ENCODE results near the gene RGS3.
A peak's percentile ranks its signal among the peaks of the same experiment; 100 is the strongest.
"Not testable (repeated sequence)": the region's sequence is repeated elsewhere in the genome, so short reads cannot be mapped to it uniquely, and the experiment has no call there.

The RGS3 gene

DNA sequence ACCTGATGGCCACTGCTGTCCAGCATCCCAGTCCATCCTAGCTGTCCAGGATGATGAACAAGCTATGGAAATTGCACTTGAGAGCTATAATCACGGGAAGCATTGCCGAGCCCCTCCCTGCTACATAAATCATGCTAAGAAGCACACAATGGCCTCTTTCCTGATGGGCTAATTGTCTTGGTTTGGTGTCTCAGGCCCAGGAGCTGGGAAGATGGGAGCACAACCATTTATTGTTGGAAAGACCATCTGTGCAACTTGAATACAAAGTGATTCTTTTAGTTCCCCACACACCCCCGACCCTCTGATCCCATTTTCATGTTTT lies 80.4 kb downstream of the RGS3 start:
- Histone ChIP-seq H3K9me3 (ENCODE audit: low read length) (no peaks in the 10 kb centered on the region), H3K9ac (ENCODE audit: low read length) (no peak overlapping the region), H3K4me3 (ENCODE audit: low read depth in 1 of 2, low read length in 2 of 2) (no peak overlapping the region), H3K4me1 (ENCODE audit: insufficient read depth, low read length) (peaks cover 13% of the 10 kb centered on the region), H3K27ac (ENCODE audit: low read depth, low read length) (no peak overlapping the region), H3K27me3 (ENCODE audit: control insufficient read depth in 1 of 2, insufficient read depth in 2 of 2, low read length in 2 of 2) (no peaks in the 10 kb centered on the region), H3K36me3 (ENCODE audit: insufficient read depth, low read length) (no peaks in the 10 kb centered on the region)

DNA sequence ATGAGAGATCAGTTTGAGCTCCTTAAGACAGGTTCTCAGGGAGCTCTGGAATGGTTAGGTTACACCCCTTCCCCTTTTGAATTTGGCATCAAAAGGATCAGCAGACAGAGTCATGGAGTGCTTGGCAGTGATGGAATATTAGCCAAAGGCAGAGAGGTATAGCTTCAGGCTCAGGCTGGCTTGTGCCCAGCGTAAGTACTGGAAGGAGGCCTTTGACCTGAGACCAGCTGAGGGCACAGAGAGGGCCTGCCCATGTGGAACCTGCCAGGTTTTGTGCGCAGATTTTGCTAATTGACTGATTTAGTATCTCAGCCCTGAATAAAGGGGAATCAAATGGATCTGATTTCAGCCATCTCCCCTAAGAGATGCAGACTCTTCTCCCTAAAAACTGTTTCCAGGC lies 81.5 kb downstream of the RGS3 start:
- Histone ChIP-seq H3K36me3 (ENCODE audit: insufficient read depth, low read length) (no peaks in the 10 kb centered on the region), H3K27ac (ENCODE audit: low read depth, low read length) (no peak overlapping the region)

DNA sequence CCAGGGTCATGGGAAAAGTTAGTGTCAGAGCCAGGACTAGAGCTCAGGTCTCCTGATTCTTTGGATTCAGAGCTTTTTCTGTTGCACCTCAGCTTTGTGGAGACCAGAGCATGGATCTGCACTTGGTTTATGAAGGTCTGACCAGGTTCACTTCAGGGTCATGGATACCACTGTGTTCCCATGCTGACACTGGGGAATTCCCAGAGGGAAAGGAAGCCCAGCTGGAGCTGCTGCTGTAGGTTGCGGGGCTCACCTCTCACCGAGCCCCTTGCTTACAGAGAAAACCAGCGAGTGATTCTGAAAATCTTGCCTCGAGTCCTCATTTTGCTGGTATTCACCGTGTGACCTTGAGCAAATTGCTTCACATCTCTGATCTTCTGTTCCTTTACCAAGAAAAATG lies 83.0 kb downstream of the RGS3 start:
- Histone ChIP-seq H3K27me3 (ENCODE audit: control insufficient read depth in 1 of 2, insufficient read depth in 2 of 2, low read length in 2 of 2) (no peaks in the 10 kb centered on the region), H3K4me1 (ENCODE audit: insufficient read depth, low read length) (peaks cover 21% of the 10 kb centered on the region), H3K9ac (ENCODE audit: low read length) (no peak overlapping the region), H3K9me3 (ENCODE audit: low read length) (no peaks in the 10 kb centered on the region), H3K4me3 (ENCODE audit: low read depth in 1 of 2, low read length in 2 of 2) (no peak overlapping the region), H3K36me3 (ENCODE audit: insufficient read depth, low read length) (no peaks in the 10 kb centered on the region), H3K27ac (ENCODE audit: low read depth, low read length) (no peak overlapping the region)

More for the DNA sequence above, 81.5 kb downstream of the RGS3 start:
- Histone ChIP-seq H3K4me3 (ENCODE audit: low read depth in 1 of 2, low read length in 2 of 2) (no peak overlapping the region), H3K27me3 (ENCODE audit: control insufficient read depth in 1 of 2, insufficient read depth in 2 of 2, low read length in 2 of 2) (no peaks in the 10 kb centered on the region), H3K4me1 (ENCODE audit: insufficient read depth, low read length) (peaks cover 21% of the 10 kb centered on the region), H3K9me3 (ENCODE audit: low read length) (no peaks in the 10 kb centered on the region), H3K9ac (ENCODE audit: low read length) (no peak overlapping the region)

DNA sequence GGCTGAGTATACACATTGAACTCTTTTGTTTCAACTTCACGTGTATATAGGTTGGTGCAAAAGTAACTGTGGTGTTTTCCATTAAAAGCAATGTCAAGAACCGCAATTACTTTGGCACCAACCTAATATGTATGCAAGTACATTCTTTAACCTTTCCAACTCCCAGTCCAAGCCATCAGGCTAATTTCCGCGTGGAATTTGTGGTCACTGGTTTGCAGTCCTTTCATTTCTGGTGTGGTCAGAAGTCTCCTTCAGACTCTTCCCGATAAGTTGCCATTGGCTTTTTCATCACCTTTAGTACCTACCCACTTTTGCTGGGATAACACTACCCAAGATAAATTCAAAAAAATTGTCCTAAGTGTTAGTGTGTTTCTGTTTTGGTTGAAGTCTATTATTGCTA lies 84.0 kb downstream of the RGS3 start:
- no peaks in the 10 kb centered on the region for H3K9me3 ChIP-seq (ENCODE audit: low read length)
- H3K27ac ChIP-seq (ENCODE audit: low read depth, low read length): no peak overlapping the region
- H3K27me3 ChIP-seq (ENCODE audit: control insufficient read depth in 1 of 2, insufficient read depth in 2 of 2, low read length in 2 of 2): no peaks in the 10 kb centered on the region
- H3K4me1 ChIP-seq (ENCODE audit: insufficient read depth, low read length): peaks cover 21% of the 10 kb centered on the region
- H3K36me3 ChIP-seq (ENCODE audit: insufficient read depth, low read length): no peaks in the 10 kb centered on the region
- H3K9ac ChIP-seq (ENCODE audit: low read length): no peak overlapping the region
- H3K4me3 ChIP-seq (ENCODE audit: low read depth in 1 of 2, low read length in 2 of 2): no peak overlapping the region

DNA sequence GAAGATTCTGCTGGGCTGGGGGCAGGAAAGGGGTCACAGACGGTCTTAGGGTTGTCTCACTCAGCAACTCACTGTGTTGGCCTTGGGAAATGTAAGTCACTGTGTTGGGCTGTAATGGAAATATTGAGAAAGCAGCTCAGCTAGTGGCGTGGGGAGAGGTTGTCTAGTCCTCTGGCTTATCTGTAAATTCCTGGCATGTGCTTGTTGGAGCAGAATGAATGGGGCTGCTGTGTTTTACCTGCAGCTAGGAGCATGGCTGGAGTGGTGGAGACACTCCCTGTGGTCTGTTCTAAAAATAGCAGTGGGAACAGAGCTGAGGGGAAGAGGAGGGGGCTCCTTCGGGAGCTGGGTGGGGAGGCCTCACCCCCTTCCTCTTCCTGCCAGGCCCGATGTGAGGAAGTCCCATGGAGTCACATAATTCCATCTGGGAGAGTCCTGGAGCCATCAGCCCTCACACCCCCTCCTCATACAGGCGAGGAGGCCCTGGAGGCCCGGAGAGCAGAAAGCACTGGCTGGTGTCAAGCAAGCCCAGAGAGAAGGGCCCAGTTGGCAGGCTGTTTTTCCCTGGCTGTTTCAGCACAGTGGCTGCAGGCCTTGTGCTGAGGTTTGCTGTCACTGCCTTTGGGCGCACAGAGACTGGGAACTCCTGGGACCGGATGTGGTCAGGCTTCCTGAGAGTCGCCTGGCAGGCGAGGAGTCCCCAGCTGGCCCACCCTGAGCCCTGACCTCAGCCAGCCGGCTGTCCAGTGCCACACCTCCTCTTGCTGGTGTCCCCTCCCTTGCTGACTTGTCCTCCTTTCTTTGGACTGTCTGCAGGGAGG lies 84.9 kb downstream of the RGS3 start:
- no peaks in the 10 kb centered on the region for H3K9me3 ChIP-seq (ENCODE audit: low read length)
- peaks cover 21% of the 10 kb centered on the region for H3K4me1 ChIP-seq (ENCODE audit: insufficient read depth, low read length)
- no peak overlapping the region for H3K9ac ChIP-seq (ENCODE audit: low read length)
- H3K27ac ChIP-seq (ENCODE audit: low read depth, low read length): peak overlapping the region; percentile 43
- no peak overlapping the region for H3K4me3 ChIP-seq (ENCODE audit: low read depth in 1 of 2, low read length in 2 of 2)
- no peaks in the 10 kb centered on the region for H3K27me3 ChIP-seq (ENCODE audit: control insufficient read depth in 1 of 2, insufficient read depth in 2 of 2, low read length in 2 of 2)
- no peaks in the 10 kb centered on the region for H3K36me3 ChIP-seq (ENCODE audit: insufficient read depth, low read length)

DNA sequence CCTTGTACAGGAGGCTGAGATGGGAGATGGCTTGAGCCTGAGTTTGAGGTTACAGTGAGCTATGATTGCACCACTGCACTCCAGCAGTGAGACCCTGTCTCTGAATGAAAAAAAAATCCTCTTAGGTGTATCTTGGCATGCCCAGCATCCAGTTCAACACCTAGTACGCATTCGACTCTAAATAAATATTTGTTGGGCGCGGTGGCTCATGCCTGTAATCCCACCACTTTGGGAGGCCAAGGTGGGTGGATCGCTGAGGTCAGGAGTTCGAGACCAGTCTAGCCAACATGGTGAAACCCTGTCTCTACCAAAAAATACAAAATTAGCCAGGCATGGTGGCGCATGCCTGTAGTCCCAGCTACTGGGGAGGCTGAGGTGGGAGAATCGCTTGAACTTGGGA lies 86.4 kb downstream of the RGS3 start:
- not testable (repeated sequence) for H3K27me3 ChIP-seq (ENCODE audit: control insufficient read depth in 1 of 2, insufficient read depth in 2 of 2, low read length in 2 of 2); H3K4me3 ChIP-seq (ENCODE audit: low read depth in 1 of 2, low read length in 2 of 2); H3K9me3 ChIP-seq (ENCODE audit: low read length); H3K27ac ChIP-seq (ENCODE audit: low read depth, low read length); H3K36me3 ChIP-seq (ENCODE audit: insufficient read depth, low read length); H3K9ac ChIP-seq (ENCODE audit: low read length)
- H3K4me1 ChIP-seq (ENCODE audit: insufficient read depth, low read length): peaks cover 21% of the 10 kb centered on the region

DNA sequence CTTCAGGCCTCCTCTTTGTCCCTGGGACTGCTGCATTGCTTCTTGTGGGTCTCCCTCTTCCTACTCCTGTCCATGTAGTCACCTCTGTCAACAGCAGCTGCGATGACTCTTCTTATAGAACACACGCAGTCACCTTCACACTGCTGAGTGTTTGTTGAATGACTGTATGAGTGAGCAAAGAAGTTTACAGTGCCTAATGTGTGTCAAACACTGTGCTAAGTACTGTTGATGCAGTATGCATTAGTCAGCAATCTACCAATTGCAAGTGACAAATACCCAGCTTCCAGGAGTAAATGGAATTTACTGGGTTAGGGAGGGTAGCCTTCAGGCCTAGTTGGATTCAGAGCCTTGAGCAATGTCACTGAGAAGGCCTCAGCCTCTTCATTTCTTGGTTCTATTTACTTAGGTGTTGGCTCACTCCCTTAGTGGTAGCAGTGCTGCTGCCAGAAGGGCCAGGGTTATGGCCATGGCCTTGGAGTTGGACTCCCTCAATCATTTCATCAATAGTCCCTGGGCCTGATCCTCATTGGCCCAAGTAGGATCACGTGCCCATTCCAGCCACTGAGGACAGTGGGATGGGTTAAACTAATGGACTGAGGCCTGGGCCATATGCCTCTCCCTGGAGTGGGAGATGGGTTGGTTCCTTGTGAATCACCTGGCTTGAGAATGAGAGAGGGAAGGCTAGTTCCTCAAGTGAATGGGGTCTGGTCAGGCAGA lies 93.5 kb downstream of the RGS3 start:
- peaks cover 15% of the 10 kb centered on the region for H3K4me1 ChIP-seq (ENCODE audit: insufficient read depth, low read length)
- no peaks in the 10 kb centered on the region for H3K27me3 ChIP-seq (ENCODE audit: control insufficient read depth in 1 of 2, insufficient read depth in 2 of 2, low read length in 2 of 2)
- H3K36me3 ChIP-seq (ENCODE audit: insufficient read depth, low read length): no peaks in the 10 kb centered on the region
- H3K9ac ChIP-seq (ENCODE audit: low read length): no peak overlapping the region
- no peaks in the 10 kb centered on the region for H3K9me3 ChIP-seq (ENCODE audit: low read length)
- no peak overlapping the region for H3K27ac ChIP-seq (ENCODE audit: low read depth, low read length)
- no peak overlapping the region for H3K4me3 ChIP-seq (ENCODE audit: low read depth in 1 of 2, low read length in 2 of 2)

DNA sequence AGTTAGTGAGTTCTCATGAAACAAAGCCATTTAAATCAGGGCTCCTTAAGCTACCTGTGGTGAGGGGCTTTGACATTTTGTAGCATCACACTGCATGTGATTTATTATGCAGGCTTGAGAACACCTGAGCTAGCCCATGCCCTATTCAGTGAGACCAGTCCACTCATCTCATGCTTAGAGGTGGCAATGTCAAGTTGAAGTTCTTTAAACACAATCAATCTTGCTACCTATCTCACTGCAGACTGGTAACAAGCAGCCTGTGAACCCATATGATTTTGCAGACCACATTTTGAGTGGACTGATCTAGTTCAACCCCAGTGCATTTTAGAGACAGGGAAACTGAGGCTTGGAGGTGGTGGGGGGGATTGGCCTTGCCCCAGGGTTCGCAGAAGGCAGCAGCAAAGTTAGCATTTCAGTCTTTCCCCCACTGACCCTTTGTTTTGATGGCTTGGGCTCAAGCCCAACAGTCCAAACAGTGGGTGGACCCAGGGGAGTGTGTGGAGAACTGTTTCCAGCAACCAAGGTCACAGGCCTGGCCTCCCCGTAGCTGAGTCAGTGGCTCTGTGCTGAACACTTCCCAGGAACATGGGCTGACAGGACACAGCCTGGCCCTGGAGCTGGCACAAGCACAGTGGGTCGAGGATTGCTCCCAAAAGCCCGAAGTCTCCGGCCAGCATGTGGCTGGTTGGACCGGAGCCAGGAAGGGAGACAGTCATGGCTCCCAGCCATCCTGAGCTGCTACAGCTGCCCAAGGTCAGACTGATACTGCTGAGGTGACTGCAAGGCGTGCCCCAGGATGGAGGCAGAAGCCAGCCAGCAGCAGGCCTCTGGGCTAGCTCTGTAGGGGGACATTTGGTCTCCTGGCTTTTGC lies 95.3 kb downstream of the RGS3 start:
- Histone ChIP-seq H3K36me3 (ENCODE audit: insufficient read depth, low read length) (no peaks in the 10 kb centered on the region), H3K9me3 (ENCODE audit: low read length) (no peaks in the 10 kb centered on the region), H3K4me3 (ENCODE audit: low read depth in 1 of 2, low read length in 2 of 2) (no peak overlapping the region), H3K27me3 (ENCODE audit: control insufficient read depth in 1 of 2, insufficient read depth in 2 of 2, low read length in 2 of 2) (no peaks in the 10 kb centered on the region), H3K27ac (ENCODE audit: low read depth, low read length) (no peak overlapping the region), H3K4me1 (ENCODE audit: insufficient read depth, low read length) (peaks cover 20% of the 10 kb centered on the region), H3K9ac (ENCODE audit: low read length) (no peak overlapping the region)

DNA sequence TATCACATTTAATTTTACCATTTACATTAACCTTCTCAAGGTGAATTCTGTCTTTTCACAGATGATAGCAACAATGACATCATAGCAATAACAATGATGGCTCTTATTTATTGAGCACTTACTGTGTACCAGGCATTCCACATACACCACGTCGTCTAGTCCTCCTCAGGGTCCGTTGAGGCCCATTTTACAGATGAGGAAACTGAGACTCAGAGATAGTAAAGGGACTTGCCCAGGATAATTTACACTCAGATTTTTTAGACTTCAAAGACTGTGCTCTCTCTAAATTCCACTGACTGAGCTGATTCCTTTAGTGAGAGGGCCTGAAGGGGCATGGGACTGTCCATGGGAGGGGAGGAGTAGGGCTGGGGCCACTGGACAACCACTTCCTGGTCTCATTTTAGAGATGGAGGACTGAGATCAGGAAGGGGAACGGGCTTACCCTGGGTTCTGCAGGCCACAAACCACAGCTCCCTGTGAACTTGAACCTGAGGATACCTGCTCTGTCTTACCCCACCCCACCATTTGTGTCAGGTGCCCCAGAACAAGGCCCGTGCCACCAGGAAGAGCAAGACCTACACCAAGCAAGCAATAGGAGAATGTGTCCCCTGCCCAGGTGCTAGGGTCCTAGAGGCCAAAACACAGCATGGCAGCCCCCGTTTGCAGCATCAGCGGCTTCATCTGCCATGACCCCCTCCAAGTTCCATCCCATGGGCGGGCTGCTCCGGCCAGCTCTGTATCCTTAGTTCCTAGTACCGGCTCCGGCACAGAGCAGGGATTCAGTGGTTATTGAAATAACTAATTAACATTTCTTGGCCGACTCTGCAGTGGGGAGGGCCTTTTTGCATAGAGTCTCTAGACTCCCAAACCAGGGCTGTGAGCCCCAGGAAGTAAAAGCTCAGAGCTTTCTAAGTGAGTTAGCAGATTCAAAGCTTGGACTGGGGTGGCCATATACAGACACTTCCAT lies 96.6 kb downstream of the RGS3 start:
- H3K4me1 ChIP-seq (ENCODE audit: insufficient read depth, low read length): peaks cover 31% of the 10 kb centered on the region
- H3K4me3 ChIP-seq (ENCODE audit: low read depth in 1 of 2, low read length in 2 of 2): no peak overlapping the region
- no peaks in the 10 kb centered on the region for H3K36me3 ChIP-seq (ENCODE audit: insufficient read depth, low read length)
- H3K27ac ChIP-seq (ENCODE audit: low read depth, low read length): no peak overlapping the region
- no peaks in the 10 kb centered on the region for H3K27me3 ChIP-seq (ENCODE audit: control insufficient read depth in 1 of 2, insufficient read depth in 2 of 2, low read length in 2 of 2)
- no peaks in the 10 kb centered on the region for H3K9me3 ChIP-seq (ENCODE audit: low read length)
- no peak overlapping the region for H3K9ac ChIP-seq (ENCODE audit: low read length)

DNA sequence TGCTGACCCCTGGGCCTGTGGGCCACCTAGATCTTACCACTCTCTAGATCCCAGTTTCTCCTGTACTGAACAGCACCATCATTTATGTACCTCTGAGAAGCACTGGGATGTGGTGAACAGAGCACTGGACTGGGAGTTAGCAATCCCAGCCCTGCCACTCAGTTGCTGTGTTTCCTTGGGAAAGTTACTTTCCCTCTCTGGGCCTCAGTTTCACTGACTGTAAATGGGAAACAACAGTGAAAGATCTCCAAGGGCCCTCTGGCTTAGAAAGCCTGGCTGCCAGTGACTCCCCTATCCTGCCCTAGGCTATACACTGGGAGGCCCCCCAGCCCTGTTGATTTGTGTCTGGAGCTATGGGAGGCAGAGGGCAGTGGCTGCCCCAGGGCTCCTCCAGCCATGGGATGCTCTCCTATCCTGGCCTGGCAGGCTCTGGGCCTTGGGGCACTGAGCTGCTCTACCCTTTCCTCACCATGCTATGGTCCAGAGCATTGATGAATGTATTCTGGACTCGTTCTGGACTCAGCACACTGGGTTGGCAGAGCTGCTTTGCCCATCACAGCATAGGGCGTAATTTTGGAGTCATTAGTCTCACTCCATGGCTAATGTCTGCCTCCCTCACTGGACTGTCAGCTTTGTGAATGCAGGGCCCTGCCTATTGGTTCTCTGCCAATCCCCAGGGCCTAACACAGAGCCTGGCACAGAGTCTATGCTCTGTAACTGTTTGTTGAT lies 99.3 kb downstream of the RGS3 start:
- peaks cover 56% of the 10 kb centered on the region for H3K4me1 ChIP-seq (ENCODE audit: insufficient read depth, low read length)
- no peaks in the 10 kb centered on the region for H3K9me3 ChIP-seq (ENCODE audit: low read length)
- no peak overlapping the region for H3K9ac ChIP-seq (ENCODE audit: low read length)
- no peaks in the 10 kb centered on the region for H3K36me3 ChIP-seq (ENCODE audit: insufficient read depth, low read length)
- no peak overlapping the region for H3K27ac ChIP-seq (ENCODE audit: low read depth, low read length)
- no peak overlapping the region for H3K4me3 ChIP-seq (ENCODE audit: low read depth in 1 of 2, low read length in 2 of 2)
- H3K27me3 ChIP-seq (ENCODE audit: control insufficient read depth in 1 of 2, insufficient read depth in 2 of 2, low read length in 2 of 2): no peaks in the 10 kb centered on the region
